ENCODE data around the gene GTF2B.
"Not testable (repeated sequence)": the region's sequence is repeated elsewhere in the genome, so short reads cannot be mapped to it uniquely, and the experiment has no call there.

The GTF2B gene

DNA sequence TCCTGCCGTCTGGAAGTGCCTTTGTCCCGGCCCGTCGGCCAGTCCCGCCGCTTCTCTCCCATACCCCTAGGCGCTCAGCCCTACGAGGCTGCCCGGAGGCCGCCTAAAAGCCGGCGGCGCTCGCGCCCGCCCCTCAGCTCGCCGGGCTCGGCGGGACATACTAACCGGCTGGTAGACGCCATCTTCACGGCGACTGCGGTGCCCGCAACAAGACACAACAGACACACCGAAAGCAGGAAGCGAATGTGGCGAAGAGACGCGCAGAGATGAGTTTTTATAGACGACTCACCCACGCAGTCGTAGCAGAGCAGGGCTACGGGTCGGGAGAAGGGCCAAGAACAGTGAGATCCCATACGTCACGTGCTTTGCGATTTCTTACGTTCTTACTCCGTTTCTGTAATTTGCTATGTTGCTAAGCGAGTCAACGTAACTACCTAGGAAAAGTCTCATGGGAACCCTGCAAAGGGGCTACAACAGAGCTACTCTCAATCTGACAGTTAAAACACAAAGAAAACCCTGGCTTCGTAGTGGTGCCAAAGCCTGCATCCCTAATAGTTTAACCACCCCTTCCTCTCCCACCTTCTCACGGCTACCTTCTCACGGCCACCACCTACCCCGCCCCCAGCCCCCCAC is at the start of gene GTF2B:
TSS of gene GTF2B (minus strand) at position 250 of the 633 bp plus-strand sequence. CDS start at position 182, 68 bp downstream.
- Mint-ChIP-seq H3K27me3 (ENCODE audit: low read depth) (no peaks in the 10 kb centered on the region), H3K27ac (peak within 1 kb of the TSS; percentile 98)

GRCh38 chr1:88938528-88938927 is 47.2 kb upstream of the GTF2B start:
- not testable (repeated sequence) for DNase-seq (ENCODE audit: low spot score); H3K4me1 Mint-ChIP-seq (ENCODE audit: low read depth); H3K27me3 Mint-ChIP-seq (ENCODE audit: low read depth); H3K9me3 Mint-ChIP-seq; H3K27ac Mint-ChIP-seq; H3K4me3 Mint-ChIP-seq
- peaks cover 68% of the 10 kb centered on the region for H3K36me3 Mint-ChIP-seq (ENCODE audit: low read depth)

More for the DNA sequence above, at the start of gene GTF2B:
- Mint-ChIP-seq H3K4me1 (ENCODE audit: low read depth) (peaks cover 32% of the 10 kb centered on the region), H3K36me3 (ENCODE audit: low read depth) (peaks cover 23% of the 10 kb centered on the region), H3K9me3 (peaks cover 4% of the 10 kb centered on the region), H3K4me3 (peak within 1 kb of the TSS; percentile 97)
- DNase-seq (ENCODE audit: low spot score) = peak; percentile 94

DNA sequence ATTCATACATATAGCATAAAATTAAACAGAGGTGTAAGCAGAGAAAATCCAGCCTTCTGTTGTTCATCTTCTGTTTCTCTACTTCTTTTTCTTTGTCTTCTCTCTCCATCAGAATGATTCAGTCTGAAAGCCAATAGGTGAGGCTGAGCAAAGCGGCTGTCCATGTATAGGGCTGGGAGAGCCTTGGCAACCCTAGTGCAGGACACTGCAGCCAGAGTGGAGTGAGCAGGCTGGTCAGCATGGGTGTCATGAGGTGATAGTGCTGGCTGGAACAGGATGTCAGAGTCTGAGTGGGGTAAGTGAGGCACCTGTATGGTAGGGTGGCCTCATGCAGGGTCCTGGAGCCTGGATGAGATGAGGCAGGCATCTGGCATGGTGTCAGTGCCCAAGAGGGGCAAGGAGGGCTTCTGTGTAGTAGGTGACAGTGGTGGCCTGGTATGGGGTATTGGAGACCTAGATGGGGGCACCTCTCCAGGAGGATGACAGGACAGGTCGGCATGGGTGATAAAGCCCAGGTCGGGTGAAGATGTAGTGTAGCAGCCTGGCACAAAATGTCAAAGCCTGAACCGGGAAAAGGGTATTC is 45.5 kb upstream of the GTF2B start:
- Mint-ChIP-seq H3K27ac (no peak overlapping the region), H3K4me1 (ENCODE audit: low read depth) (no peaks in the 10 kb centered on the region), H3K27me3 (ENCODE audit: low read depth) (no peaks in the 10 kb centered on the region), H3K4me3 (no peak overlapping the region), H3K36me3 (ENCODE audit: low read depth) (peaks cover 63% of the 10 kb centered on the region), H3K9me3 (no peaks in the 10 kb centered on the region)
- no peak for DNase-seq (ENCODE audit: low spot score)

- H3K9me3 Mint-ChIP-seq = no peaks in the 10 kb centered on the region
- no peaks in the 10 kb centered on the region for H3K4me1 Mint-ChIP-seq (ENCODE audit: low read depth)
- no peak overlapping the region for H3K4me3 Mint-ChIP-seq
- no peak overlapping the region for H3K27ac Mint-ChIP-seq
- peaks cover 60% of the 10 kb centered on the region for H3K36me3 Mint-ChIP-seq (ENCODE audit: low read depth)
- no peaks in the 10 kb centered on the region for H3K27me3 Mint-ChIP-seq (ENCODE audit: low read depth)
- no peak for DNase-seq (ENCODE audit: low spot score)
Observed at GRCh38 chr1:88936223-88936523, 44.8 kb upstream of the GTF2B start.

DNA sequence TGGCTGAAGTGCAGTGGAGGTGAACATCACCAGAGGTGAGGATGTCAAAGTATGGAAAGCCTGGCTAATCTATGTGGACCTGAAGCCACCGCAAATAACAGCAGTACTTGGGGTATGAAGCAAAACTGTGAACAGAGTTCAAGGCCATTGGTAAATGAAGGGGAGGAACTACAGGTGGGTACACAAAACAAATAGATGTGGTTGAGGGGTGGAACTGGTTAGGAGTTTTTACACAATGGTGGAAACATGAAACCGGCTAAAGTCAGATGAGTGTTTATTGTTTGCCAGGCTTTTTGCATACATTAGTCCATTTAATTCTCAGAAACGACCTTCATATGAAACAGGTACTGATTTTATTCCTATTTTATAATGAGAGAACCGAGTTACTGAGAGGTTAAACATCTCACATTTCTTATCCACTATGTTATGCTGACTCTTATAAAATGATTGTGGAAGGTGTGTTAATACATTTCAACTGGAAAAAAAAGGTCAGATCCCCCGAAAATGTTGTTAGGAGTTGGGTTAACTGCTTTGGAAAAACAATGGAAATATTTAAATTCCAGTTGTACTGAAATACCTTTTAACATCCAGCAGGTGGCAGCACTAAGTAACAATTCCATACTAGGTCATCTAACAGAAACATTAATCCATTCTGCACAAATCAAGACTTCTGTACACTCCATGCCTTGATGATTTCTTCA is 44.3 kb upstream of the GTF2B start:
- no peaks in the 10 kb centered on the region for H3K4me1 Mint-ChIP-seq (ENCODE audit: low read depth)
- H3K27ac Mint-ChIP-seq = no peak overlapping the region
- no peaks in the 10 kb centered on the region for H3K27me3 Mint-ChIP-seq (ENCODE audit: low read depth)
- no peak overlapping the region for H3K4me3 Mint-ChIP-seq
- H3K9me3 Mint-ChIP-seq = no peaks in the 10 kb centered on the region
- no peak for DNase-seq (ENCODE audit: low spot score)
- H3K36me3 Mint-ChIP-seq (ENCODE audit: low read depth) = peaks cover 58% of the 10 kb centered on the region

GRCh38 chr1:88930176-88930575 is 38.8 kb upstream of the GTF2B start:
- not testable (repeated sequence) for H3K27ac Mint-ChIP-seq; DNase-seq (ENCODE audit: low spot score); H3K27me3 Mint-ChIP-seq (ENCODE audit: low read depth); H3K4me3 Mint-ChIP-seq; H3K9me3 Mint-ChIP-seq; H3K4me1 Mint-ChIP-seq (ENCODE audit: low read depth)
- H3K36me3 Mint-ChIP-seq (ENCODE audit: low read depth) = peaks cover 43% of the 10 kb centered on the region

DNA sequence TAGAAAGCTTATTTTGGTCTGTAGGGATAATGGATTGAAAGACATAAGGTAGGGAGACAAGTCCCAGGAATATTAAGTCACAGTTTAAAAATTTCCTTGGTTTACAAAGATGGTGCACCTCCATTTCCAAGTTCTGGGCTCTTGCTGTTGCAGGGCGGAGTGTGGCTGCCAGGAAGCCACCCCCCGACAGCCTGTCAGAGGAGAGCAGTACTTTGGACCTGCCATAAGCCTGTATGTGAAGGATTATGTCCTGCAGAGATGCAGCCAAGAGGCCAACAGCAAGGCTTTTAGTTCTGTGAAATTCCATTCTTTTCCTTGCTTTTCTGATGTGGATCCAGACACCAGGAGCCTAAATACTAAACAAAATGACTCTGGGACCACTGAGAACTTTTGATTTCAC is 31.9 kb upstream of the GTF2B start:
- peaks cover 8% of the 10 kb centered on the region for H3K9me3 Mint-ChIP-seq
- H3K4me3 Mint-ChIP-seq = no peak overlapping the region
- DNase-seq (ENCODE audit: low spot score) = no peak
- no peaks in the 10 kb centered on the region for H3K4me1 Mint-ChIP-seq (ENCODE audit: low read depth)
- H3K27ac Mint-ChIP-seq = no peak overlapping the region
- no peaks in the 10 kb centered on the region for H3K27me3 Mint-ChIP-seq (ENCODE audit: low read depth)
- H3K36me3 Mint-ChIP-seq (ENCODE audit: low read depth) = peaks cover 65% of the 10 kb centered on the region

GRCh38 chr1:88922214-88922613 is 30.8 kb upstream of the GTF2B start:
- Mint-ChIP-seq H3K27me3 (ENCODE audit: low read depth) (no peaks in the 10 kb centered on the region), H3K9me3 (peaks cover 16% of the 10 kb centered on the region), H3K36me3 (ENCODE audit: low read depth) (peaks cover 67% of the 10 kb centered on the region), H3K4me1 (ENCODE audit: low read depth) (no peaks in the 10 kb centered on the region), H3K27ac (no peak overlapping the region), H3K4me3 (no peak overlapping the region)
- no peak for DNase-seq (ENCODE audit: low spot score)

DNA sequence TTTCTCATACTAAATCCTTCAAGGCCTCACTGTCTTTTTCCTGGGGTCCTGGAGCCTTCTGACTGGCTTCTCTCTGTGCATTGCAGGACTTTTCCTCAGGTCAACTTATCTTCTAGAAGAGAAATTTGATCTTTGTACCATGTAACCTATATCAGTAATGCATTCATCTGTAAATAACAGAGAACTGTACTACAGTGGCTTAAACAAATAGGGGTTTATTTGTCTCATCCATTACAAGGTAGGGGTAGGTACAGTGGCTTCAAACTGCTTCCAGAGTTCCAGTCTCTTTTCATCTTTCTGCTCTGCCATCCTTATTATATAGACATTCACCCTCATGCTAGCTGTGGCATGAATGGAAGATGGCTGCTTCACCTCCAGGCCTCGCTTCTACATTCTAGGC is 29.5 kb upstream of the GTF2B start:
- no peak for DNase-seq (ENCODE audit: low spot score)
- Mint-ChIP-seq H3K4me3 (no peak overlapping the region), H3K4me1 (ENCODE audit: low read depth) (peaks cover 5% of the 10 kb centered on the region), H3K27ac (no peak overlapping the region), H3K36me3 (ENCODE audit: low read depth) (peaks cover 79% of the 10 kb centered on the region), H3K9me3 (peaks cover 29% of the 10 kb centered on the region), H3K27me3 (ENCODE audit: low read depth) (no peaks in the 10 kb centered on the region)

DNA sequence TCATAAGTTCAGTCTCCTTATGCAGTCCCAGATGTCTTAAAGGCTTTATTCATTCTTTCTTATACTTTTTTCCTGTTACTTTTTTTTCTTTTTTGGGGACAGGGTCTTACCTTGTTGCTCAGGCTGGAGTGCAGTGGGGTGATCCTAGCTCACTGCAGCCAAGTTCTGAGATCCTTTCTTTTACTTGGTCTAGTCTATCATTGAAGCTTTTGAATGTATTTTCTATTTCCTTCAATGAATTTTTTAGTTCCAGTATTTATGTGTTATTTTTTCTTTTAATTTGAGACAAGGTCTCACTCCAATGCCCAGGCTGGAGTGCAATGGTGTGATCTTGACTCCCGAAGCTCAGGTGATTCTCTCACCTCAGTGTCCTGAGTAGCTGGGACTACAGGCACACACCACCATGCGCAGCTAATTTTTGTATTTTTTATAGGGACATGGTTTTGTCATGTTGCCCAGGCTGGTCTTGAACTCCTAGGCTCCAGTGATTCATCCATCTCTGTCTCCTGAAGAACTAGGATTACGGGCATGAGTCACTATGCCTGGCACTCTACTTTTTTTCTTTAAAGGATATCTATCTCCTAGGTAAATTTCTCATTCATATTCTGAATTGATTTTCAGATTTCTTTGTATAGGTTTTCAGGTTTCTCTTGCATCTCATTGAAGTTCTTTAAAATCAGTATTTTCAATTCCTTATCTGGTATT is 26.1 kb upstream of the GTF2B start:
- no peak for DNase-seq (ENCODE audit: low spot score)
- H3K27ac Mint-ChIP-seq = no peak overlapping the region
- H3K27me3 Mint-ChIP-seq (ENCODE audit: low read depth) = no peaks in the 10 kb centered on the region
- peaks cover 5% of the 10 kb centered on the region for H3K4me1 Mint-ChIP-seq (ENCODE audit: low read depth)
- H3K36me3 Mint-ChIP-seq (ENCODE audit: low read depth) = peaks cover 54% of the 10 kb centered on the region
- peaks cover 53% of the 10 kb centered on the region for H3K9me3 Mint-ChIP-seq
- H3K4me3 Mint-ChIP-seq = no peak overlapping the region

- no peak overlapping the region for H3K27ac Mint-ChIP-seq
- peaks cover 56% of the 10 kb centered on the region for H3K9me3 Mint-ChIP-seq
- no peak for DNase-seq (ENCODE audit: low spot score)
- H3K4me1 Mint-ChIP-seq (ENCODE audit: low read depth) = peaks cover 7% of the 10 kb centered on the region
- H3K27me3 Mint-ChIP-seq (ENCODE audit: low read depth) = no peaks in the 10 kb centered on the region
- H3K36me3 Mint-ChIP-seq (ENCODE audit: low read depth) = peaks cover 50% of the 10 kb centered on the region
- H3K4me3 Mint-ChIP-seq = no peak overlapping the region
Observed at GRCh38 chr1:88916883-88917282, 25.5 kb upstream of the GTF2B start.

- H3K36me3 Mint-ChIP-seq (ENCODE audit: low read depth) = peaks cover 10% of the 10 kb centered on the region
- DNase-seq (ENCODE audit: low spot score); H3K4me3 Mint-ChIP-seq; H3K27me3 Mint-ChIP-seq (ENCODE audit: low read depth); H3K27ac Mint-ChIP-seq; H3K4me1 Mint-ChIP-seq (ENCODE audit: low read depth): not testable (repeated sequence)
- peaks cover 36% of the 10 kb centered on the region for H3K9me3 Mint-ChIP-seq
Observed at GRCh38 chr1:88911800-88912199, 20.4 kb upstream of the GTF2B start.

GRCh38 chr1:88911161-88911560 is 19.8 kb upstream of the GTF2B start:
- H3K36me3 Mint-ChIP-seq (ENCODE audit: low read depth) = peaks cover 5% of the 10 kb centered on the region
- no peak for DNase-seq (ENCODE audit: low spot score)
- peaks cover 7% of the 10 kb centered on the region for H3K4me1 Mint-ChIP-seq (ENCODE audit: low read depth)
- H3K9me3 Mint-ChIP-seq = peaks cover 30% of the 10 kb centered on the region
- peaks cover 2% of the 10 kb centered on the region for H3K27me3 Mint-ChIP-seq (ENCODE audit: low read depth)
- no peak overlapping the region for H3K4me3 Mint-ChIP-seq
- no peak overlapping the region for H3K27ac Mint-ChIP-seq

DNA sequence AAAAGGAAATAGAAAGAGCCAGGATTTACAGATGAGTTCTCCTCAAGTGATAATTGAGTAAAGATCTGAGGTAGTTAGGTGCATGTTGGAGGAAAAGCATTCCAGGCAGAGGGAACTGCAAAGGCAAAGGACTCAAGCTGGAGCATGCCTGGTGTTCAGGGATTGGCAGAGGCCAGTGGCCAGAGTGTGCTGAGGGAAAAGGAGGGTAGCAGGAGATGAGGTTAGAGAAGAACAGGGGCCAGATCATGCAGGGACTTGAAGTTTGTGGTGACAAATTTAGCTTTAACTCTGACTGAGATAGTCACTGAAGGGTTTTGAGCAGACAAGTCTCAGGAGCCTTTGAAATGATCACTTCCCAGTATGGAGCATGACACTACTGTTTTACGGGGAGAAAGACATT is 19.0 kb upstream of the GTF2B start:
- peaks cover 2% of the 10 kb centered on the region for H3K36me3 Mint-ChIP-seq (ENCODE audit: low read depth)
- peaks cover 5% of the 10 kb centered on the region for H3K4me1 Mint-ChIP-seq (ENCODE audit: low read depth)
- H3K27me3 Mint-ChIP-seq (ENCODE audit: low read depth) = peaks cover 2% of the 10 kb centered on the region
- DNase-seq (ENCODE audit: low spot score) = no peak
- H3K9me3 Mint-ChIP-seq = peaks cover 22% of the 10 kb centered on the region
- H3K27ac Mint-ChIP-seq = no peak overlapping the region
- H3K4me3 Mint-ChIP-seq = no peak overlapping the region
